Esophagus muscularis mucosa (tissue), 3 donors: ENCODE data around the gene VIP.

Experiments used
- CTCF ChIP-seq, 3 experiments: fragments of 200-600 bp in 2 of 3; fragments of 450-650 bp in 1 of 3; sonication (generic) in 2 of 3; IDR thresholded peaks; one replicate each; pipeline ENCODE4 v1.5.1; 2017 to 2019; ENCODE audit warnings: antibody characterized with exemption in 3 of 3, mild to moderate bottlenecking in 2 of 3, moderate library complexity in 1 of 3
- POLR2A ChIP-seq: fragments of 450-650 bp; IDR thresholded peaks from one replicate; pipeline ENCODE4 v1.6.1; 2017; ENCODE audit warnings: antibody characterized with exemption, moderate library complexity, mild to moderate bottlenecking, low read depth
- POLR2AphosphoS5 ChIP-seq, 2 donors: sonication (generic); formaldehyde crosslinking; IDR thresholded peaks; one replicate each; pipeline ENCODE4 v1.6.1; 2017; ENCODE audit warnings: antibody characterized with exemption in 2 of 2

- TF ChIP-seq CTCF (IDR thresholded peaks at IDR 0.05) (no peak), POLR2A (no peak), POLR2AphosphoS5 (IDR thresholded peaks at IDR 0.05) (no peak)
Observed at GRCh38 chr6:152736687-152737273, 13.8 kb upstream of the VIP start.
